GM08714 (cell line): ENCODE measurements around the gene C12orf75.
"Not testable (repeated sequence)": the region's sequence is repeated elsewhere in the genome, so short reads cannot be mapped to it uniquely, and the experiment has no call there.

Source experiments
- H3K4me3 ChIP-seq: fragments of 200-500 bp; sonication (Bioruptor generic); 2 replicates; pipeline ENCODE4 v1.5.1; 2014; ENCODE audit warnings: mild to moderate bottlenecking, low read length, inconsistent platforms
- ZNF274 ChIP-seq: IDR thresholded peaks from 2 replicates; pipeline ENCODE4 v1.6.1; 2012; ENCODE audit warnings: mild to moderate bottlenecking, low read depth, low read length

The C12orf75 gene

DNA sequence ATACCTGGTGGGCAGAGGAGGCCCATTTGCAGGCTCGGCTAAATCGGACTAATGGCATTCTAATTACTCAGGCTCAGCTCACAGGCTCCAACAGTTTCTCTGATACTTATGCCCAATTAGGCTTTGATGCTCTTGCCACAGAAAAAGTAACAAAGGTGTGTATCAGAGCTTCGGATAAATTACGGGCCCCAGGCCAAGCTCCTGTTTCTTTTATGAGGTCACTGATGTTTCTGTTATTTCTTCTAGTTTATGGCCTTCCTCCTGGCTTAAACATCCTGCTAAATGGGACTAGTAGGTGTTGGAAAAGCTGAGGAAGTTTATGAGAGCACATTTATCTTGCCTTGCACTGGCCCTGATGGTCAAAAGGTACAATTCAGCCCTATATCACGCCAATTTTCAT is 28.8 kb upstream of the C12orf75 start:
- H3K4me3 ChIP-seq = no peak overlapping the region

DNA sequence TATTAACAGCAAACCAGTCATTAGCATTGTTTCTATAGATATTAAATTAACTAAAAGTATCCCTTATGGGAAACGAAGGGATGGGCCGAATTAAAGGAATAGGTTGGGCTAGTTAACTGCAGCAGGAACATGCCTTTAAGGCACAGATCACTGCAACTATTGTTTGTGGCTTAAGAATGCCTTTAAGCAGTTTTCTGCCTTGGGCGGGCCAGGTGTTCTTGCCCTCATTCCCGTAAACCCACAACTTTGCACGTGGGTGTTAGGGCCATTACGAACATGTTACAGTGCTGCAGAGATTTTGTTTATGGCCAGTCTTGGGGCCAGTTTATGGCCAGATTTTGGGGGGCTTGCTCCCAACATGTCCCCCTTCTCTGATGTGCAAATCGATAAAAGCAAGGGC is 27.5 kb upstream of the C12orf75 start:
- not testable (repeated sequence) for H3K4me3 ChIP-seq

More for the DNA sequence above, 28.8 kb upstream of the C12orf75 start:
- TF ChIP-seq ZNF274 = no peak

DNA sequence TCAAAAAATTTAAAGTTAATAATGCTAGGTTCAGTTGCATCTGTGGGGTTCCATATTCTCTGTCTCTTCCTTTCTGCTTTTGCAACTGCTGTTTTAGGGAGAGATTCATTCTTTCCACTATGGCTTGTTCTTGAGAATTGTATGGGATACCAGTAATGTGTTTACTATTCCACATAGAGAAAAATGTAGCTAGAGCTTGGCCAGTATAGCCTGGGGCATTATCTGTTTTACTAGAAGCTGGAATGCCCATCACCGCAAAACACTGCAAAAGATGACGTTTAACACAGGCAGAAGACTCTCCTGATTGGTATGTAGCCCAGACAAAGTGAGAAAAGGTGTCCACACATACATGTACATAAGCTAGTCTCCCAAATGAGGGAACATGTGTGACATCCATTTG is 25.9 kb upstream of the C12orf75 start:
- H3K4me3 ChIP-seq = not testable (repeated sequence)

DNA sequence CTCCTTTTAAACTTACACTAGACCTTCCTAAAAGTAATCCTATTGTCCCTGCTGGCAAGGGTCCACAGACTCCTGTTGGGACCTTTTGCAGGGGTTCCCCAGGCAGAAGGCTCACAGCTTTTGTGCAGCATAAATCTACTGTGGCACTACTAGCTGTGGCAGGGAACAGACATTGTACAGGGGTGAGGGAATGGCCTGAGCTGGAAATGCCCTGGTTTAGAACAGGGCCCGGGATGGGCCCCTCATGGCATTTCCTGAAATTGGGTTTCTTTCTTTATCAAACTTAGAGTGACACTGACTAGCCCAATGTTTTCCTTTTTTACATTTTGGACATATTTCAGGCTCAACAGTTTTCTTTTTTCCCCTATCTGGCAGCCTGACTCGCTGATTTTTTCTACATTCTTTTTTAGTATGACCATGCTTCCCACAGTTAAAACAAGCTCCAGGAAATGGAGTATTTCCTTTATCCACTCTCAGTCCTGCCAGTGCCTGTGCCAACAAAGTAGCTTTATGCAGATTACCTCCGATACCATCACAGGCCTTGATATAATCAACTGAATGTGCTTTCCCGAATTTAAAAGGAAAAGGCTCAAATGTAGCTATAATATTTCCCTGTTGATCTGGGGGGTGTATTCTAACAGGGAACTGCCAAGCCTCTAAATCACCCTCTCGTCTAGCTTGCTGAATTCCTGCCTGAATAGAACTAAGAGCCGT is 22.7 kb upstream of the C12orf75 start:
- not testable (repeated sequence) for H3K4me3 ChIP-seq

DNA sequence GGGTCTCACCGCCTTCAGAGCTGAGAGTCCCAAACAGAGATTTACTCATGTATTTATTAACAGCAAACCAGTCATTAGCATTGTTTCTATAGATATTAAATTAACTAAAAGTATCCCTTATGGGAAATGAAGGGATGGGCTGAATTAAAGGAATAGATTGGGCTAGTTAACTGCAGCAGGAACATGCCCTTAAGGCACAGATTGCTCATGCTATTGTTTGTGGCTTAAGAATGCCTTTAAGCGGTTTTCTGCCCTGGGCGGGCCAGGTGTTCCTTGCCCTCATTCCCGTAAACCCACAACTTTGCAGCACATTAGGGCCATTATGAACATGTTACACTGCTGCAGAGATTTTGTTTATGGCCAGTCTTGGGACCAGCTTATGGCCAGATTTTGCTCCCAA is 21.7 kb upstream of the C12orf75 start:
- H3K4me3 ChIP-seq = not testable (repeated sequence)

DNA sequence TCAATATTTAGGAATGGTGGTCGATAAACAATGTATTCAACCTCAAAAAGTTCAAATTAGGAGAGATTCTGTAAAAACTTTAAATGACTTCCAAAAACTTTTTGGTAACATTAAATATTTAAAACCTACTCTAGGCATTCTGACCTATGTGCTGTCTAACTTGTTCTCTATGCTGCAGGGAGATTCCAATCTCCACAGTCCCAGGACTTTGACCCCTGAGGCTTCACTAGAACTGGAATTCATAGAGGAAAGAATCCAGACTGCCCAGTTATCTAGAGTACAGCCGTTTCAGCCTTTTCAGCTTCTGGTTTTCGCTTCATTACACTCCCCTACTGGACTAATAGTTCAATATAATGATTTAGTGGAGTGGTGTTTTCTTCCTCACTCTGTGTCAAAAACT is 21.1 kb upstream of the C12orf75 start:
- not testable (repeated sequence) for H3K4me3 ChIP-seq

DNA sequence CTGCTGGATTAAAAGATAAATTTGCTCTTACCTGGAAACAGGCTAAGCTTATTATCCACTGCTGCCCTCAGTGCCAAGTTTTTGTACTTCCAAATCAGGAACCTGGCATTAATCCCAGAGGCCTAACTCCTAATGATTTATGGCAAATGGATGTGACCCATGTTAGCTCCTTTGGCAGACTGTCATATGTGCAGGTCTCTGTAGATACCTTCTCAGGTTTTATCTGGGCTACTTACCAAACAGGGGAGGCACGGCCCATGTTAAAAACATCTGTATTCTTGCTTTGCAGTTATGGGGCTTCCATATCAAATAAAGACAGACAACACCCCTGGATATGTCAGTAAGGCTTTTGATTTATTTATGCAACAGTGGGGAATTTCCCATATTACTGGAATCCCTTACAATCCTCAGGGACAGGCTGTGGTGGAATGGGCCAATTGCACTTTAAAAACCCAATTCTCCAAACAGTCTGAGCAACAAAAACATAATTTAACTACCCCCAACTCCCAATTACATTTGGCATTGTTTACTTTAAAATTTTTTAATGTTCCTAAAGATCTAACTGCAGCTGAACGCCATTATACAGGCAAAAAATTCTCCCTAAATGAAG is 19.9 kb upstream of the C12orf75 start:
- not testable (repeated sequence) for H3K4me3 ChIP-seq

DNA sequence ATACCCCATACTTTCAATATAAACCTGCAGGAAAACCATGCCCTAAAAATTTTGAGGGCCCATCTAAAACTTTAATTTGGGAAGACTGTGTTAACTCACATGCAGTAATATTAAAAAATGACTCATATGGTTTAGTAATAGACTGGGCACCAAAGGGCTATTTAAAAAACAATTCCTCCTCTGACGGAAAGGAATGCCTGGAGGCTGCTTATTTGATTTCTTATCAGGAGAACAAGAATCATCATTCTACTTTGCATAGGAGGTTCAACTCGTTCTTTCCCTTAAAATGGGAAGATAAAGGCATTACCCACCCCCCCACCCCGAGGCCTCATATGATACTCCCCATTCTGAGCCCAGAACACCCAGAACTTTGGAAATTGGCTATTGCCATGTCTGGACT is 18.6 kb upstream of the C12orf75 start:
- not testable (repeated sequence) for H3K4me3 ChIP-seq

DNA sequence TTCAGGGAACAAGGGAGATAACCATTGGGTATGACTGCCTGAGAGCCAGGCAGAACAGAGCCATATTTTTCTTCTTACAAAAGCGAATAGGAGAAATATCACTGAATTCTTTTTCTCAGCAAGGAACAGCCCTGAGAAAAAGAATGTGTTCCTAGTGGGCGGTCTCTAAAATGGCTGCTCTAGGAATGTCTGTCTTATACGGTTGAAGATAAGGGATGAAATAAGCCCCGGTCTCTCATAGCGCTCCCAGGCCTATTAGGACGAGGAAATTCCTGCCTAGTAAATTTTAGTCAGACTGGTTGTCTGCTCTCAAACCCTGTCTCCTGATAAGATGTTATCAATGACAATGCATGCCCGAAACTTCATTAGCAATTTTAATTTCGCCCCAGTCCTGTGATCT is 16.7 kb upstream of the C12orf75 start:
- not testable (repeated sequence) for H3K4me3 ChIP-seq

DNA sequence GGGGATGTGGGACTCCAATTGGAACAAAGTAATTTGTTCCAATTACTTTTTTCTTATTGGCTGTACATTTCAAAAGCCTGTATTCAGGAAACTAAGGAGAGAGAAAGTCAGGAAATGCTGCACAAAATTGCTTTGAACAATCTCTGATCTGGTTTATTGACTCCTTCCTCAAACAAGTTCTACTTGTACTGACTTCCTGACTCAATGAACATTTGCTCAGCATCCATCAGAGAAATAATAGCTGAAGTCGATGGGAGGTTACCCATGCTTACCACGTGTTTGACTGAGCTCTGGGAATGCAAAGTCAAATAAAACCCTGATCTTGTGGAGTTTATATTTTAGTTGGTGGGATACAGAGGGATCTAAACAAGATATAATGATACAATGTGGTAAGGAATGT is 15.4 kb upstream of the C12orf75 start:
- TF ChIP-seq ZNF274 = no peak
- no peak overlapping the region for H3K4me3 ChIP-seq

DNA sequence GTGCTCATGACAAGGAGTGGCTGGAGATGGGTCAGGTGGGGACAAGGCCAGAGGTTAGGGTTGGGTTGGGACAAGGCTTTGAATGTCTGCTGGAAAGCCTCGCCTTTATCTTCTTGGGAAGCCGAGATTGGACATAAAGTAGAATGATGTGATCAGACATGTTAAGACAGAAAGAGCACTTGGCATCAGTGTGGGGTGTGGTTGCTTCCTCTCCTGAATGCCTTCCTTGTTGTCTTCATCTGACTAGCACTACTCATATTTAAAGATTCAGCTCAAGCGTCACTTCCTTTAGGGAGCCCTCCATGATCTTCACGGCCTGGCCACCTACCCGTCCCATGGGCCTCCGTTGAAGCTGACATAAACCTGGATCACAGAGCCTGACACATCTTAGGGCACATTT is 14.8 kb upstream of the C12orf75 start:
- H3K4me3 ChIP-seq = no peak overlapping the region
- no peak for TF ChIP-seq ZNF274

DNA sequence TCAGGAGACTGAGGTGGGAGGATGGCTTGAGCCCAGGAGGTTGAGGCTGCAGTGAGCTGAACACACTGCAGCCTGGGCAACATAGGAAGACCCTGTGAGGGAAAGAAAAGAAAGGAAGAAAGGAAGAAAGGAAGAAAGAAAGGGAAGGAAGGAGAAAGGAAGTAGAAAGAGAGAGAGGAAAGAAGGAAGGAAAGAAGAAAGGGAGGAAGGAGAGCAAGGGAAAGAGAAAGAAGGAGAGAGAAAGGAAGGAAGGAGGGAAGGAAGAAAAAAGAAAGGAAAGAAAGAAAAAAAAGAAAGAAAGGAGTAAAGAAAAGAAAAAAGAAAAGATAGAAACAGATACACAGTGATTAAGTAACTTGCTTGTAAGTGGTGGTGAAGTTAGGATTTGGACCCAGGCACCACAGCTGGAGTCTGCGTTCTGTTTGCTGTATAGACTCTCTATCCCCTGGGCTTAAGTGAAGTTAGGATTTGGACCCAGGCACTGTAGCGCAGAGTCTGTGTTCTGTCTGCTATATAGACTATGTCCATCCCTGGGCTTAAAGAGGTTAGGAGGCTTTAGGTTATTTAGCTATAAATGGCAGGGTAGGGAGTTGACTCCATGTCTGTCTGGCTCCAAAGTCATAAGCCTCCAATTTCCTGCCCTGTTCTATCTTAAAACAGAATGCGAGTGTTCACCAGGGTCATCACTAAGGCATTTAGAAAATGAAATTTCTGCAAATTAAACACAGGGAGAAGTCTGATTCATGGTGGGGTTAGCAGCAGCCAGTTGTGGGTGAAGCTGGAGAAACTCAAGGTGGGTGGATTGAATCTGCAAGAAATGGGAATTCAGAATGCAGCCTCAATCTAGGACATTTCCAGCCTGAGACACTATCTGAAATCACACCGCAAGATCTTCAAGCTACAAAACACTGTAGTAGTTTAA is 13.3 kb upstream of the C12orf75 start:
- TF ChIP-seq ZNF274 = no peak
- H3K4me3 ChIP-seq = no peak overlapping the region

DNA sequence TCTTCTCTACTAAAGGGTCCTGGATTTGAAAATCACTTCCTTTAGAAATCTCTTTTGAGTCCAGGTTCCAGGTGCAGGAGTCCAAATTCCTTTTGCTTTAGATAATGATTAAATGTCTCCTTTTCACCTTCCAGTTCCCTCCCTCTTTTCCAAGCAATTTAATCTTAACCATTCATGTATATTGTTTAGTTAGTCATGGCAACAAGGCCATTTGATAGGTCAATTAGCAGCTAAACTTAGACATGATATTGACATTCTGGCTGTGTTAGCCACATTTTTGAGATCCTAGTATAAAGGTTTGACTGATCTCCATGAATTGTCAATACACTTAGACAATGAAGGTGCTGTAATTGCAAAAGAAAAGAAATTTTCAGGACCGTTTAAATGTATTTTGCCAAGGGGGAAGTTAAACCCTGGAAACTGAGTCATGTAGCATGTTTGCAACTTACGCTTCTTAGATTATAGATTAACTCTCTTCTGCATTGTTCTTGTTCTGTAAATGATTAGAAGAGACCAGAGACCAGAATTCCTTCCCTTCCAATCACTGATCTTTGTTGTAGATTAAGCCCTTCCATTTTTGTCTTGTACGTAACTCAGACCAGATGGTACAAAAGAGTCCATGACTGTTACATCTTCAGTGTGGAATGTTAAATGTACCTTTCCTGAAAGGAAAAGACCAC is 12.4 kb upstream of the C12orf75 start:
- H3K4me3 ChIP-seq = no peak overlapping the region
- TF ChIP-seq ZNF274 = no peak

DNA sequence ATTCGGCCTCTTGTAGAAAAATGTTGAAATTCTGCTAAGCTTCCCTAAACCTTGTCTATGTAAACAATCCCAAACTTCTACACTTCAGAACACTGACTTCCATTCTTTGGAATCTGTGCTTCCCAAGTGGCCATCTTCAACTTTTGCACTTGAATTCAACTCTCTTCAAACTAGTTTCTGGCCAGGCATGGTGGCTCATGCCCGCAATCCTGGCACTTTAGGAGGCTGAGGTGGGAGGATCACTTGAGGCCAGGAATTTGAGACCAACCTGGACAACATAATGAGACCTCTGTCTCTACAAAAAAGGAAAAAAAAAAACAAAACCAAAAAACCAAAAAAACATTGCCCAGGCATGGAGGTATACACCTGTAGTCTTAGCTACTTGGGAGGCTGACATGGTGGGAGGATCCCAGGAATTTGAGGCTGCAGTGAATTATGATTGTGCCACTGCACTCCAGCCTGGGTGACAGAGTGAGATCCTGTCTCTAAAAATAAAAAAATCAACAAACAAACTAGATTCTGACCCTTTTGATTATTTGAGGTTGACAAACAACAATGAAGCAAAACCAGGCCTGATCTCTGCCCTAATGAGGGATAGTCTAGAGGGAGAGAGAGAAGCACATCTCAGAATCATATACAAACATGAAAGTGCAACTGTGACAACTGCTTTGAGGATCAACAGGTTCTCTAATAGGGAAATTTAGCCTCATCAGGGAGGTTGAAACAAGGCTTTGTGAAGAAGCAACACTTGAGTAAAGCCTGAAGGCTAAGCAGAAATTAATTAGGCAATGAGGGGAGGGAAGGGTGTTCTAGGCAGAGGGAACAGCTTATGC is 11.6 kb upstream of the C12orf75 start:
- H3K4me3 ChIP-seq = no peak overlapping the region

More for the DNA sequence above, 11.6 kb upstream of the C12orf75 start:
- no peak for TF ChIP-seq ZNF274
